HG03469 (cell line): ENCODE data around the gene PLXNB3.

Experiments
- ATAC-seq: cut with Tn5 transposase; IDR thresholded peaks from one replicate; pipeline ENCODE4 v1.9.1; 2021; ENCODE audit warnings: mild to moderate bottlenecking, moderate library complexity, moderate number of reproducible peaks; ENCODE audit not compliant: unreplicated experiment

PLXNB3 gene

DNA sequence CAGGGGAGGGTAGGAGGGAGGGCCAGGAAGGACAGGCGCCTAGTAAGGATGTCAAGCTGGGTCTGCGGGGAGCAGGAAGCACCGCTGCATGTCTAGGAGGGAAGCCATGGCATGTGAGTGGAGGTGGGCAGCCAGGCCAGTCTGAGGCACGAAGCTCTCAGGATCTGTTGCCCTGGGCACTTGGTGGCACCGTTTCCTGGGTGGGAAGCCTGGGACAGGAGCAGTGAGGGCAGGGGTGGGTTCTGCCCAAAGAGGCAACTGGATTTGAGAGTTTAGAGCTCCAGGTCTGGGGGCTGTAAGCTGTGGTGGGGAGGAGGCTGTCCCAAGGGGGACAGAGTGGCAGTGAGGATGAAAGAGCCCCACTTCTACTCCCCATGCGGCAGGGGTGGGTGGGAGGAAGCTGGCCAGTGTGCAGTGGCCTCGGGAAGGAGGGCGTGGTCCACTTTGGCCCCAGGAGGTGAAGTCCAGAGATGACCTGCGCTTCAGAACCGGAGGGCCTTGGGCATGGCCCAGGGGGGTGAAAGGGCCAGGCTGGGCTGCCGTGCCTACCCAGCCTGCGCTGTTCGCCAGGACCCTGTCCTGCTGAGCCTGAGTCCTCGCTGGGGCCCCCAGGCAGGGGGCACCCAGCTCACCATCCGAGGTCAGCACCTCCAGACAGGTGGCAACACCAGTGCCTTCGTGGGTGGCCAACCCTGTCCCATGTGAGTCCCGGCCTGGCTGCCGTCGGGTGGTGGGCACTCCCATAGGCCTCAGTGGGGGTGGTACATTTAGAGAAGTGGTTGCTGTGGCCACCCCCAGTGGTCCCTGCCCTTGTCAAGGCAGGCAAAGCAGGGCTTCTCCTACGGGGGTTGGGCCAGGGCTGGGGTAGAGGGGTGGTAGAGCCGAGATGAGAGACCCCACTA, 8.5 kb downstream of the PLXNB3 start:
- no peak for ATAC-seq

DNA sequence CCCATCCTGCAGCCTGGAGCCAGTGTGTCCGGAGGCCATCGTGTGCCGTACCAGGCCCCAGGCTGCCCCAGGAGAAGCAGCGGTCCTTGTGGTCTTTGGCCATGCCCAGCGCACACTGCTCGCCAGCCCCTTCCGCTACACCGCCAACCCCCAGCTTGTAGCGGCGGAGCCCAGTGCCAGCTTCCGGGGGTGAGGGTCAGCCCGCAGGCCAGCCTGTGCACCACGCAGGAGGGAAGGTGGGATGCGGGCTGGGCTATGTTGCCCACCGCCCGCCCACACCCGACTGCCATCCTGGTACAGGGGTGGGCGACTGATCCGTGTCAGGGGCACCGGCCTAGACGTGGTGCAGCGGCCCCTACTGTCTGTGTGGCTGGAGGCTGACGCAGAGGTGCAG, 9.2 kb downstream of the PLXNB3 start:
- ATAC-seq = no peak

DNA sequence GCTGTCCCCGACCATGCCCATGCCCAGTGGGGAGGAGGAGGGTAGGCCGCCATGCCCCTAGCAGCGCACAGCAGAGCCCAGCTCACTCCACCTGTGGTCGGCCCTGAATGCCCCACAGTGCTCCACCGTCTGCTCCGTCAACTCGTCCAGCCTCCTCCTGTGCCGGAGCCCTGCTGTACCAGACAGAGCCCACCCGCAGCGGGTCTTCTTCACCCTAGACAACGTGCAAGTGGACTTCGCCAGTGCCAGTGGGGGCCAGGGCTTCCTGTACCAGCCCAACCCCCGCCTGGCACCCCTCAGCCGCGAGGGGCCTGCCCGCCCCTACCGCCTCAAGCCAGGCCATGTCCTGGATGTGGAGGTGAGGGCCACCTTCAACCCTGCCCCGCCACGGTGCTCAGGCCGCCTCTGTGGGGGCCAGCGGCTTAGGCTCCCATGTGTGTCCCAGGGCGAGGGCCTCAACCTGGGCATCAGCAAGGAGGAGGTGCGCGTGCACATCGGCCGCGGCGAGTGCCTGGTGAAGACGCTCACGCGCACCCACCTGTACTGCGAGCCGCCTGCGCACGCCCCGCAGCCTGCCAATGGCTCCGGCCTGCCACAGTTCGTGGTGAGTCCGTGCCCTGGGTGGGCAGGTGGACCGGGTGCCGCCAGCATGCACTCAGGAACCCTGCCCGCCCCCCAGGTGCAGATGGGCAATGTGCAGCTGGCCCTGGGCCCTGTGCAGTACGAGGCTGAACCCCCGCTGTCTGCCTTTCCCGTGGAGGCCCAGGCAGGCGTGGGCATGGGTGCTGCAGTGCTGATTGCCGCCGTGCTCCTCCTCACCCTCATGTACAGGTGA, 9.9 kb downstream of the PLXNB3 start:
- ATAC-seq = no peak

DNA sequence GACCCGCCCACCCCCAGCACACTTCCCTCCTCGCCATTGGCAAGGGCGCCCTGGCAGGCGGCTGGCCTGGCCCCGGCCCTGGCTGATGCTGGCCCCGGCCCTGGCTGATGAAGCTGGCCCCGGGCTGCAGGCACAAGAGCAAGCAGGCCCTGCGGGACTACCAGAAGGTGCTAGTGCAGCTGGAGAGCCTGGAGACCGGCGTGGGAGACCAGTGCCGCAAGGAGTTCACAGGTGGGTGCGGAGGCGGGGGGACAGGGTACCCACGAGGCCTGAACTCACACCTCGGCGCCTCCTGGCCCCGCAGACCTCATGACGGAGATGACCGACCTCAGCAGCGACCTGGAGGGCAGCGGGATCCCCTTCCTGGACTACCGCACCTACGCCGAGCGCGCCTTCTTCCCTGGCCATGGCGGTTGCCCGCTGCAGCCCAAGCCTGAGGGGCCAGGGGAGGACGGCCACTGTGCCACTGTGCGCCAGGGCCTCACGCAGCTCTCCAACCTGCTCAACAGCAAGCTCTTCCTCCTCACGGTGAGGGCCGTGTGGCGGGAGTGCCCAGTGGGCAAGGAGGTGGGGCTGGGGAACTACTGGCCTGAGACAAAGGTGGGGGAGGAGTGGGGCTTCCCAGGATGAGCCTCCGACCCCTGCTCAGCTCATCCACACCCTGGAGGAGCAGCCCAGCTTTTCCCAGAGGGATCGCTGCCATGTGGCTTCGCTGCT, 10.7 kb downstream of the PLXNB3 start:
- ATAC-seq = no peak

DNA sequence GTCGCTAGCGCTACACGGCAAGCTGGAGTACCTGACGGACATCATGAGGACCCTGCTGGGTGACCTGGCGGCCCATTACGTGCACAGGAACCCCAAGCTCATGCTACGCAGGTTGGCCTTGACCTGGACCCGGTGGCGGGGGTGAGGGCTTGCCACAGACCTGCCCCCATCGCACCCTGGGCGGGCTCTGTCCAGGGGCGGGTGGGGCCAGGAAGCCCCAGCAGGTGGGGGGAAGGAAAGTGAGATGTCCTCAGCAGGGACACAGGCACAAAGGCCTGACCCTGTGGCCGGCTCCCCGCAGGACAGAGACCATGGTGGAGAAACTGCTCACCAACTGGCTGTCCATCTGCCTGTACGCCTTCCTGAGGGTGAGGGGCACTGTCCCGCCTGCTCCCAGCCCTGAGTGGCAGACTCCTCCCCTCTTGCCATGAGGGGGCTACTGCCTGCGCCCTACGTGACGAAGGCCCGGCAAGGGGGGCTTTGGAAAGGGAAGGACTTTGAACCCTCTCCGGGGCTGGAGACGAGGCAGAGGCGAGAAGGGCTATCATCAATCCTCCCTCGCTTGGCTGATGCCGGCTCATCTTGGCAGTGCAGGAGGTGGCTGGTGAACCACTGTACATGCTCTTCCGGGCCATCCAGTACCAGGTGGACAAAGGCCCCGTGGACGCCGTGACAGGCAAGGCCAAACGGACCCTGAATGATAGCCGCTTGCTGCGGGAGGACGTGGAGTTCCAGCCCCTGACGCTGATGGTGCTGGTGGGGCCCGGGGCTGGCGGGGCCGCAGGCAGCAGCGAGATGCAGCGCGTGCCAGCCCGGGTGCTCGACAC, 11.5 kb downstream of the PLXNB3 start:
- ATAC-seq = no peak

DNA sequence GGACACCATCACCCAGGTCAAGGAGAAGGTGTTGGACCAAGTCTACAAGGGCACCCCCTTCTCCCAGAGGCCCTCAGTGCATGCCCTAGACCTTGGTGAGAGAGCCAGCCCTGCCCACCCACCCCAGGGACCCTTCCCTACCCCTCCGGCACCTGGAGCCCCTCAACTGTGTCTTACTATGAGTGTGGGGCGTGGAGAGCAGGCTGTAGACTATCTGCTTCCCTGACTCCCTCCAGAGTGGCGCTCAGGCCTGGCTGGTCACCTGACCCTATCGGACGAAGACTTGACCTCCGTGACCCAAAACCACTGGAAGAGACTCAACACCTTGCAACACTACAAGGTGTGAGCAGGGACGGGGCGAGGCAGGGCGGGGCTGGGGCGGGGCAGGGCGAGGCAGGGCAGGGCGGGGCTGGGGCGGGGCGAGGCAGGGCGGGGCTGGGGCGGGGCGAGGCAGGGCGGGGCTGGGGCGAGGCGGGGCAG, 12.1 kb downstream of the PLXNB3 start:
- no peak for ATAC-seq

DNA sequence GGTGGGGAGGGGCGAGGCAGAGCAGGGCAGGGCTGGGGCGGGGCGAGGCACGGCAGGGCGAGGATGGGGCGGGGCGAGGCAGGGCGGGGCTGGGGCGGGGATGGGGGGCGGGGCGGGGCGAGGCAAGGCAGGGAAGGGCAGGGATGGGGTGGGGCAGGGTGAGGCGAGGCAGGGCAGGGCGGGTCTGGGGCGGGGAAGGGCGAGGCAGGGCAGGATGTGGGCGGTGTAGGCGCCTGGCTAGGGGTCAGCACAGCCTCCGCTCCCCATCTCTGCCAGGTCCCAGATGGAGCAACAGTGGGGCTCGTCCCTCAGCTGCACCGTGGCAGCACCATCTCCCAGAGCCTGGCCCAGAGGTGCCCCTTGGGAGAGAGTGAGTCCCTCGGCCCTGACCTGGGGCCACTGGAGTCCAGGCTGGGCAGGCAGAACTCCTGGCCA, 12.6 kb downstream of the PLXNB3 start:
- ATAC-seq = no peak

DNA sequence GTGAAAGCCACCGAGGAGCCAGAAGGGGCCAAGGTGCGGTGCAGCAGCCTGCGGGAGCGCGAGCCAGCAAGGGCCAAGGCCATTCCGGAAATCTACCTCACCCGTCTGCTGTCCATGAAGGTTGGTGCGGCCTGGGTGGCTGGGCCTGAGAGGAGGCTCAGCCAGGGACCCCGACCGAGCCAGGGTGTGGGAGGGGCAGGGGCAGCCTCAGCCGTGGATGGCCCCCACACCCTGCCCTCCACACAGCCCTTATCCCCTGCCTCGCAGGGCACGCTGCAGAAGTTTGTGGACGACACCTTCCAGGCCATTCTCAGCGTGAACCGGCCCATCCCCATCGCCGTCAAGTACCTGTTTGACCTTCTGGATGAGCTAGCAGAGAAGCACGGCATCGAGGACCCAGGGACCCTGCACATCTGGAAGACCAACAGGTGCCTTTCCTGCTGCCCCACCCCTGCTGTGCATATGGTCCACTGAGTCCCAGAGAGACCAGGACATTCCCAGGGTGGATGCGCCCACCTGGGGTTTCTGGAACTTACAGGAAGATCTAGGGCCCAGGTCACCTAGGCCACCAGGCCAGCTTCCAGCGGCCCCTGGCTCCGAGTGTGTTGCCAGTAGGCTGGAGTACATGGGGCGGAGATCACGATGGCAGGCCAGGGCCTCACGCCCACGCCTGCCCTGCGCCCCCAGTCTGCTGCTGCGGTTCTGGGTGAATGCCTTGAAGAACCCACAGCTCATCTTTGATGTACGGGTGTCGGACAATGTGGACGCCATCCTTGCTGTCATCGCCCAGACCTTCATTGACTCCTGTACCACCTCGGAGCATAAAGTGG, 13.4 kb downstream of the PLXNB3 start:
- no peak for ATAC-seq

DNA sequence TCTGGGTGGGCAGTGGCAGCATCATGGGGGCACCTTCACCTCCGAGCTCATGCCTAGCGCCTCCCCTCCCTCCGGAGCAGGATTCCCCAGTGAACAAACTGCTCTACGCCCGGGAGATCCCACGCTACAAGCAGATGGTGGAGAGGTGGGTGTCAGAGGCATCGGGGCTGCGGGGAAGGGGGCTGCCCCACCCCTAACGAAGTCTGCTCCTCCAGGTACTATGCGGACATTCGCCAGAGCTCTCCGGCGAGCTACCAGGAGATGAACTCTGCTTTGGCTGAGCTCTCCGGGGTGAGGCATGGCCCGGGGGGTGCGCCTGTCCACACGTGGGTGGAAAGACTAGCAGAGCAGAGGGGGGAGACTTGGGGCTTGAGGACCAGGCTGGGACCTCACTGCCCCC, 14.1 kb downstream of the PLXNB3 start:
- no peak for ATAC-seq

DNA sequence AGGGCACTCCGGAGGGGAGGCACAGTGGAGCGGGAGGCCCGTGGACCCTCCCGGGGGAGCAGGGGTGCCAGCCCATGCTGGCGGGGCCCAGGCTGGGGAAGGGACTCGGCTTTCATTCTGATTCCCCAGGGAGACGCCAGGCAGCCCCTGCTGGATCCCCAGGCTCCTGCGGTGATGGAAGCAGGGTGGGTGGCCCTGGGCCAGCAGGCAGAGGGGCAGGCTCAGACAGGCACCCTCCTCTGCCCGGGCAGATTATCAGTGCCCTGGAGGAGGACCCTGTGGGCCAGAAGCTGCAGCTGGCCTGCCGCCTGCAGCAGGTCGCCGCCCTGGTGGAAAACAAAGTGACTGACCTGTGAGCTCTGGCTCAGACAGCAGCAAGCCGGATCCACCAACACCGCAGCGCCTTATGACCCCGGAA, 14.6 kb downstream of the PLXNB3 start:
- no peak for ATAC-seq

DNA sequence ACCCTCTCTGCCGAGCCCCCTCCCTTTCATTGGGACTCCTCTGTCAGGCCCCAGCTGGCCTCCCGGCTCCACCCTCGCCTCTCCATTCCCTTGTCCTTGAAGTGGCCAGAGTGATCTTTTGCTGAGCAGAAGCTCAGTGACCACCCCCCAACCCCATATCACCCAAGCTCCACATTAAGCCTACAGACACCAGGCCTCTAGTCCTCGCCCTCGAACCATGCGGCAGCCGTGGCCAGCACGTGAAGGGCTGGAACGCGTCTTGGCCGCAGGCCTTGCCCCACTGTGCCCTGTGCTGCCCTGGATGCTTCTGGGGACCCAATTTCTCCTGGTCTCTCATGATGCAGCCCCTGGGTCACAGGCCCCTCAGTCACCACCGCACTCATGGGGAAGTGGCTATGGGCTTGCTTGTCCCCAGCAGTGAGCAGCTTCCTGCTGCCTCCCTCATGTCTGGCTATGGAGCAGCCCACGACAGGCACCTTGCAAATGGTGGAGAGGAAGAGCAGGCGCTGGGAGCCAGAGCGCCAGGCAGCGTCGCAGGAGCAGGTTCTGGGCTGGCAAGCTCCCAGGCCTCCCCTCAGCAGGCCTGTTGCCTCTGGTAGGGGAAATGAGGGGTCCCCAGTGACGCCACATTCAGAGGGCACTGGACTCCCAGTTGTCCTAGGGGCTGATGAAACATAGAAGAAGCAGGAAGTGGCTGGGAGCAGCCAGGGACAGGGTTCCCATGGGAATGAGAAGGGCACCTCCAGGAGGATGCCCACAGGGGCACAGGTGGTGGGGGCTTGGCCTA, 16.0 kb downstream of the PLXNB3 start:
- no peak for ATAC-seq

DNA sequence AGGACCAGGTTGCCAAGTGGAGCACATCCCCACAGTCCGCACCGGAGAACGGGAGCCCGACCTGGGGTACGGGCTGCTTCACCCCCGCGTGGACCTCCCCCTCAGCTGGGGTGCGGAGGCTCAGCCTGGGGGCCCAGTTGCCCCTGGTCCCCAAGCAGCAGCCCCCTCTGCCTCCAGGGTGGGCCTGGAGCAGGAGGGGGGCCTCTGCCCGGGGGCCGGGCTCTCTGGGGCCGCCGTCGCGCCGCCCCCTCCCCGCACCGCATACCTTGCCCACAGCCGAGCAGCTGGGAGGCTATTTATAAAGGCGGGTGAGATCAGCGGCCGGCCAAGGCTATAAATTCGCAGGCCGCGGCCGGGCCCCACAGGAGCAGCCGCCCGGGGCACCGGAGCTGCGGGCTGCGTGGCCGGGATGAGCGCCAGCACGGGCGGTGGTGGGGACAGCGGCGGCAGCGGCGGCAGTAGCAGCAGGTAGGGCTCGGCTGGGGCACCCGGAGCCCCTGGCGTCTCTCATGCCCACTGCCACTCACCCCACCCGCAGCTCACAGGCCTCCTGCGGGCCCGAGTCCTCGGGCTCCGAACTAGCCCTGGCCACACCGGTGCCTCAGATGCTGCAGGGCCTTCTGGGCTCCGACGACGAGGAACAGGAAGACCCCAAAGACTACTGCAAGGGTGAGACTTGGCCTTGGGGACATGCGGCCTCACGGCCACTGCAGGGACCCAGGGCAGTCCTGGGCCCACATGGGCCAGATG, 16.8 kb downstream of the PLXNB3 start, which contains the start of gene SRPK3:
Gene SRPK3, plus strand, starts transcription at position 364 of the 750 bp plus-strand sequence. Its CDS starts 46 bp downstream, at position 410.
- ATAC-seq = no peak

DNA sequence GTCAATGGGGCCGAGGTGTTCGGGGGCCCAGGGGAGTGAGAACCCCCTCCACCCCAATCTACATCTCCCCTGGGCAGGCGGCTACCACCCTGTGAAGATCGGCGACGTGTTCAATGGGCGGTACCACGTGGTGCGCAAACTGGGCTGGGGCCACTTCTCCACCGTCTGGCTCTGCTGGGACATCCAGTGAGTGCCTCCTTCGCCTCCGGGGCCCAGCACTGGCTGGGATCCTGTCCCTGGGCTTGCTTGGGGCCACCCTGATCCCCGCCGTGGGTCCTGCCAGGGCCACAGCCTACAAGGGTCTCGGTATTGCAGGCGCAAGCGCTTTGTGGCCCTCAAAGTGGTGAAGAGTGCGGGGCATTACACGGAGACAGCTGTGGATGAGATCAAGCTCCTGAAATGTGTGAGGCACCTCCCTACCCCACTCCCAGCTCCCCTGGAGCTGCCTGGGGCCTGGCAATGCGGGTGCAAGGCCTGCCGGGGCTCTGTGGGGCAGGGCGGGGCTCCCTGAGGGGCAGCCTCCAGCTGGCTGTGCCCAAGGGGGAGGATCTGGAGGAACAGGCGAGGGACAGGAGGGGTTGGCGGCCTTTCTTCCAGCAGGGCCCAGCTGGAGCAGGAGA, 17.5 kb downstream of the PLXNB3 start:
- ATAC-seq = no peak

DNA sequence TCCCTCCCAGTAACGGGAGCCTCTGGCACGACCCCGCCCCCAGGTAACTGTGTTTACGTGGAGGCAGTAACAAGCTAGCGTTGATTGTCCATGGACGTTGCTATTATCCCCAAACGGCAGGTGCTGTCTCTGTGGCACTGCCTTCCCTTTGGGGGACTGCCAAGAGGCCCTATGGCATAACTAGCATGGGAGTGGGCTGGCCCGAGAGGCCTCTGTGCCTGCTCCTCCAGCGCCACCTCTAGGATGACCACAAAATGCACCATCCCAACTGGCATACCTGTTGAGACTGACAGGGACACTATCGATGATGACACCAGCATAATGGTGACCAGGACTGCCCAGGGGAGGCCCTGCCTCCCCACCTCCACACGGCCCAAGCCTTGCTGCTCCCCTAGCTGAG, 18.3 kb downstream of the PLXNB3 start:
- no peak for ATAC-seq

DNA sequence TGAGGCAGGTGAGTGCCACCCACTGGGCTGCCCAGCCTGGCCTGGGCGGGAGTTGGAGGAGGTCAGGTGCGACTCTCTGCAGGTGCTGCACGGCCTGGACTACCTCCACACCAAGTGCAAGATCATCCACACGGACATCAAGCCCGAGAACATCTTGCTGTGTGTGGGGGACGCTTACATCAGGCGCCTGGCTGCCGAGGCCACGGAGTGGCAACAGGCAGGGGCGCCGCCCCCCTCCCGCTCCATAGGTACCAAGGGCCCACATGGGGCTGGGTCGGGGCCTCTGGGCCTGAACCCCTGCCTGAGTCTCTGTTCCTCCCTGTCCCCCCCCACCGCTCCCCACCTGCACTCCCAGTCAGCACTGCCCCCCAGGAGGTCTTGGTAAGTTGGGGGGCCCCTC, 18.8 kb downstream of the PLXNB3 start:
- no peak for ATAC-seq

DNA sequence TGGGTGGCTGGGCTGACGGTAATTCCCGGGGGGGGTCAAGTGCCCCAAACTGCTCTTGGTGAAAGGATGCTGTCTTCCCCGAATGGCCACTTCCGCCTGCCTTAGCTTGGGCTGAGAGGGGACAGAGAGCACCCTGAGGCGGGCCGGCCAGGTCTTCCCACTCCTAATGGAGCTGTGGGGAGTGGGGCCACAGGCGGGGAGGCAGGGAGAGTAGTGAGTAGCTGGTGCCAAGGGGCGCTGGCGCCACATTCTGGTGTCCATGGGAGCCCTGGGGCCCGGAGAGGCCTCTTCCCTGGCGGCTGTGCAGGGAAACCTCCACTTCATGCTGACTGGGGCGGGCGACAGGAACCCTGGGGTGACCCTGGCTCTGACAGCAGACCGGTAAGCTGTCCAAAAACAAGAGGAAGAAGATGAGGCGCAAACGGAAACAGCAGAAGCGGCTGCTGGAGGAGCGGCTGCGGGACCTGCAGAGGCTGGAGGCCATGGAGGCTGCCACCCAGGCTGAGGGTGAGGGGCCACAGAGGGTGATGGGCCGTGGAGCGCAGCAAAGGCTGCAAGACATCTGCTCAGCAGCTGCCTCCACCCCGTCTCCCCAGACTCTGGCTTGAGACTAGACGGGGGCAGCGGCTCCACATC, 19.4 kb downstream of the PLXNB3 start:
- no peak for ATAC-seq
